GM12875 (cell line): ENCODE data around the gene DHX58.
"Not testable (repeated sequence)": the region's sequence is repeated elsewhere in the genome, so short reads cannot be mapped to it uniquely, and the experiment has no call there.

Experiments used
- H3K4me3 ChIP-seq: one replicate; pipeline ENCODE4 v1.5.1; 2011; ENCODE audit warnings: low read depth, low read length, control low read depth
- TF ChIP-seq, protein P1 (sequence below): IDR thresholded peaks from 2 replicates; pipeline ENCODE4 v1.5.1; 2011; ENCODE audit warnings: low read depth, mild to moderate bottlenecking, control low read depth, inconsistent platforms, low read length, moderate library complexity, borderline replicate concordance; ENCODE audit not compliant: insufficient read depth

DHX58 gene

DNA sequence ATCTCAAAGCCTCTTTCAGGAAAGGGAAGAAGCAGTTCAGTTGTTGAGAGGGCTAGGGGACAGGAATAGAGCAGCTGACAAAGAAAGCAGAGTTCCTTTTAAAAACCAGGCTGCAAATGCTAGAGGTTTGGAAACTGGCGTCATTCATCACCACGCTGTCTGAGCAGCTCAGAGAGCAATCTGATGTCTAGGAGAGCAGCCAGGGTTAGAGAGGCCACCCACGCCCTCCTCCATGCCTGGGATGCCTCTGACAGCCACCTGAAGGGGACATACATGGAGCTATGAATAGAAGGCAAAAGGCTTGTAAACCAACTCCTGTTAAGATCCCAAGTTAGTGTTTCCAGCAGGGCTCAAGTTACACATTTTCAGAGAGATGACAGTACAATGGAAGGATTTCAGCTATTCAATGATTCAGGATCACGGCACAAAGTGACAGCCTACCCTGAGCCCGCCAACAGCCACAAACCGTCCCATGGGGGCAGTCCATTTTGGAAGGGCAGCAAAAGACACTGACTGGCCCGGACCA, 29.9 kb upstream of the DHX58 start:
- TF ChIP-seq, protein P1, sequence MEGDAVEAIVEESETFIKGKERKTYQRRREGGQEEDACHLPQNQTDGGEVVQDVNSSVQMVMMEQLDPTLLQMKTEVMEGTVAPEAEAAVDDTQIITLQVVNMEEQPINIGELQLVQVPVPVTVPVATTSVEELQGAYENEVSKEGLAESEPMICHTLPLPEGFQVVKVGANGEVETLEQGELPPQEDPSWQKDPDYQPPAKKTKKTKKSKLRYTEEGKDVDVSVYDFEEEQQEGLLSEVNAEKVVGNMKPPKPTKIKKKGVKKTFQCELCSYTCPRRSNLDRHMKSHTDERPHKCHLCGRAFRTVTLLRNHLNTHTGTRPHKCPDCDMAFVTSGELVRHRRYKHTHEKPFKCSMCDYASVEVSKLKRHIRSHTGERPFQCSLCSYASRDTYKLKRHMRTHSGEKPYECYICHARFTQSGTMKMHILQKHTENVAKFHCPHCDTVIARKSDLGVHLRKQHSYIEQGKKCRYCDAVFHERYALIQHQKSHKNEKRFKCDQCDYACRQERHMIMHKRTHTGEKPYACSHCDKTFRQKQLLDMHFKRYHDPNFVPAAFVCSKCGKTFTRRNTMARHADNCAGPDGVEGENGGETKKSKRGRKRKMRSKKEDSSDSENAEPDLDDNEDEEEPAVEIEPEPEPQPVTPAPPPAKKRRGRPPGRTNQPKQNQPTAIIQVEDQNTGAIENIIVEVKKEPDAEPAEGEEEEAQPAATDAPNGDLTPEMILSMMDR, result no peak
- no peak overlapping the region for H3K4me3 ChIP-seq

DNA sequence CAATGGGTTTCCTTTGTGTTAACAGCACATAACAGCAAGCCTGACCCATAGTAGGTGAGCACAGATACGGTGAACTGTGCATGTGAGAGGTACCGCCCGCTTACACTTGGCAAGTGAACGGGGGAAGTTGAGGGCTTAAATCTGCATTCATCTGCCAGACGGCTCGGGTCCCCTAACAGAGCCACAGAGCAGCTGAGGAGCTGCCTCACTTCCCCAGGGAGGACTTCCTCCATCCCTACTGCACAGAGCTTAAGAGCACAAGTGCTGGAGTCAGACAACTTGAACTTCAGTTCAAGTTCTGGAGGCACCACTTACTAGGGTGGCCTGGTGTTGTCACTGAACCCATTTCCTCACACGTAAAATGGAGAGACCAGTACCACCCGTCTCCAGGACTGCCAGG, 28.9 kb upstream of the DHX58 start:
- no peak overlapping the region for H3K4me3 ChIP-seq
- TF ChIP-seq, protein P1, result no peak

DNA sequence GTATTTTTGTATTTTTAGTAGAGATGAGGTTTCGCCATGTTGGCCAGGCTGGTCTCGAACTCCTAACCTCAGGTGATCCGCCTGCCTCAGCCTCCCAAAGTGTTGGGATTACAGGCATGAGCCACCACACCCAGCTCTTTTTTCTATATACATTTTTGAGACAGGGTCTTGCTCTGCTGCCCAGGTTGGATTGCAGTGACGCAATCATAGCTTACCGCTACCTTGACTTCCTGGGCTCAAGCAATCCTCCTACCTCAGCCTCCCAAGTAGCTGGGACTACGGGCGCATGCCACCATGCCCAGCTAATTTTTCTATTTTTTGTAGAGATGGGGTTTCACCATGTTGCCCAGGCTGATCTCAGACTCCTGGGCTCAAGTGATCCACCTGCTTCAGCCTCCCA, 28.2 kb upstream of the DHX58 start:
- H3K4me3 ChIP-seq, result not testable (repeated sequence)

DNA sequence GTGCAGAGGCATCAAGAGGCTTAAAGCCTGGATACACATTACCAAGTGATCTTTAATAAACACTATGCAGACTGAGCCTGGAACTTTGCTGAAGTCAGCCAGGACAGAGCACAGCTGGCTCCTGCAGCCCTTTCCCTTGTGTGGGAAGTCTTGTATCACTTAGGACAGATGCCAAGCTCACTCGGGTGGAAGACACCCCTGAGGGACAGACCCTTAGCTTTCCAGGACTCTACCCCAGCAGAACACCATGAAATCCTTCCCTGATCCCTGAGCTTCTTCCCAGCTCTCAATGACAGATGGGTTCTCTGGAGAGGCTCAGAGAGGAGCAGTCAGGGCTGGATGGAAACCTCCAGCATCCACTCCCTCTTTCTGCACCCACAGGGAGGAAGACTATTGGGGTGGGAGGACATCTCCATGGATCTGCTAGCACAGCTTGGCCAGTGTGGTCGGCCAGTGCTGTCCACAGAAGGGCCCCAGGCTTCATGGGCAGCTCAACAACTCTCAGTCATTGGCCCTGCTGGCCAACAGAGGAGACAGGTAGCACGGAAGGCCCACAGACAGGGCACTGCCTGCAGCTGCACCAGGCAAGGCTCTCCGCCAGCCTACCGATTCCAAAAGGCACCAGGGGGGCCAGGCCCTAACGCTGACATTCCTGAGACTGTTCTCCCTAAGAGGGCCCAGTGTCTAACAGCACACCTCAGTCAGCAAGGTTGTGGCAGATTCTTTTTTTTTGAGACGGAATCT, 26.4 kb upstream of the DHX58 start:
- H3K4me3 ChIP-seq, result no peak overlapping the region
- TF ChIP-seq, protein P1, result no peak

DNA sequence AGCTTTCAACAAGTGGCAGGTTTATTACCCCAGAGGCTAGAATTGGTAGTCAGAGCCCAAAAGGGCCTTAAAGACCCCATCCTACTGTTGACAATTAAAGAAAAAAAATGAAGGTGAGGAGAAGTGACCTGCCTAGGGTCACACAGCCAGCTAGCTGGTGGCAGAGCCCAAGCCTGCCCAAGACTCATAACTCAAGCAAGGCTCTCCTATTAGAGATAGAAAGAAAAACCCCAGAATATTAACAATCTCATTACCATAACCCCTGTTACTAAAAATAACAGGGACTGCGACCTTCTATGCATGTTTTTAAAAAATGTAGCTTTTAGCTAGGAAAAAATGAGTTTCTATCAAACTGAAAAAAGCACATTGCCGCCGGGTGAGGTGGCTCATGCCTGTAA, 24.1 kb upstream of the DHX58 start:
- no peak overlapping the region for H3K4me3 ChIP-seq
- TF ChIP-seq, protein P1, result no peak

DNA sequence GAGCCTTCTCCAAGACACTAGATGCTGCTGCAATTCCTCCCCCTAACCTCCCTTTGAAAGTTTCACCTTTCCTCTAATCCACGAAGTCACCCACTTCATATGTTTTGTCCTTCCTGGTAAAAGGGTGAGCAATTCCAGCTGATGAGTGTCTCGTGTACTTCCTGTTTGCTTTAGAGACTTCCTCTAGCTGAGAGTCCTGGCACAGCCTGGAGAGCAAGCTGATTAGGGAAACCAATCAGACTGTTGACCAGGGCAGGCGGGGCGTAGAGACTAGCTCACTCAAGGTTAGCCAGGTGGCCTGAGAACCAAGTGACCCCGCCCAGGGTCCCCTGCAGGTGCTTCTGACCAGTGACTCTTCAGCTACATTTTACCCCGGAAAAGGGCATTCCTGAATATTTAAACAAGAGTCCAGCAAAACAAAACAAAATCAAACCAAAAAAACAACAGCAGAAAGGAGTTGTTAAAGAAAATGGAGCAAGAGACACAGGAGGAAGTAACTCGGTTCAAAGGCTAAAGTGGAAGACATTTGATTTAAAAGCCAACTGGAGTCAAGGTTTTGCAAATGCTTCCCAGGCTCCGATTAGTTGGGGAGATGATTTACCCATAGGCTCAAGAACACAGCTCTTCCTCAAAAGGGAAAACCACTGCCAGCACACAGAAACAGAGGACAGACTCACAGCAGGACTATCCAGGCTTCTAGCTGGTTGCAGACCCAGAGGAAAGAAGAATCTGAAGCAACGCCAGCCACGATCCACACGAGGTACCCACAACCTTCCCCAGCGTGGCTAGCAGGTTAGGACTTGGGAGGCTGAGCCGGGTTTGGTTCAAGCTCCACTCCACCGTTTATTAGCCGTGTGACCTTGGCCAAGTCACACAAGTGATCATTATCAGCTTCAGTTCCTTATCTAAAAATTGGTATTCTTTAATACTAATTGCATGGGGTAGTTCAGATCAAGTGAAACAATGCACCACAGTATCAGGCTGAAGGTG, 23.4 kb upstream of the DHX58 start:
- no peak overlapping the region for H3K4me3 ChIP-seq

DNA sequence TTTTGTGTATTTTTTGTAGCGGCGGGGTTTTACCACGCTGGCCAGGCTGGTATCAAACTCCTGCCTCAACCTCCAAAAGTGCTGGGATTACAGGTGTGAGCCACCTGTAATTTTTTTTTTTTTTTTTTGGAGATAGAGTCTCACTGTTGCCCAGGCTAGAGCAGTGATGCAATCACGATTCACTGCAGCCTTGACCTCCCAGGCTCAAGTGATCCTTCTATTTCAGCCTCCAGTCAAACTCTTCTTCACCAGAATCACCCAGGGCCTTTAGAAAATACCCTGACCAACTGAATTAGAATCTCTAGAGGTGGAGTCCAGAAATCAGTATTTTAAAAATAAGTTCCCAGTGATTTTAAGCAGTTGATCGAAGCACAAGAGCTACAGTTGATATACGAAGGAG, 22.6 kb upstream of the DHX58 start:
- H3K4me3 ChIP-seq, result no peak overlapping the region
- TF ChIP-seq, protein P1, result no peak

More for the DNA sequence above, 23.4 kb upstream of the DHX58 start:
- TF ChIP-seq, protein P1, result no peak
